ENCODE data around the gene EXOC3L1.

The EXOC3L1 gene, protein sequence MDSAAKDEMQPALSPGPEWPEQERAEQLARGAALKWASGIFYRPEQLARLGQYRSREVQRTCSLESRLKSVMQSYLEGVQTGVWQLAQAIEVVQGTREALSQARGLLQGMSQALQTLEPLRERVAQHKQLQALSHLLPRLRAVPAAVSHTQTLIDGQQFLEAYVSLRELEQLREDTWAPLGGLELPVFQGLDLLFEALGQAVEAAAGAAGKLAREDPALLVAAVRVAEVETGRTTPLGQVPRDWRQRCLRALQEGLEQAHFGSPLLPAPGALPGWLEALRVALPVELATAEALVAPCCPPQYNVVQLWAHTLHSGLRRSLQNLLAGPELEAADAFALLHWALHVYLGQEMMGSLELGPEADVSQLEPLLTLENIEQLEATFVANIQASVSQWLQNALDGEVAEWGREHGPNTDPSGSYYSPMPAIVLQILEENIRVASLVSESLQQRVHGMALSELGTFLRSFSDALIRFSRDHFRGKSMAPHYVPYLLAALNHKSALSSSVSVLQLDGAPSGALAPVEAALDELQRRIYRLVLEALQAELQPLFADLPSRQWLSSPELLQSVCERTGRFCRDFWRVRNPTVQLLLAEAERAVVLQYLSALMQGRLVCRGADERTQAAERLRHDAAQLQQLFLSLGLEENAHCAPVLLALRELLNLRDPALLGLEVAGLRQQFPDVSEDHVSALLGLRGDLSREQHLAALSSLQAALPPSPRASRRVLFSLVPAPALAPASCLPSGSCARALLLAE

DNA sequence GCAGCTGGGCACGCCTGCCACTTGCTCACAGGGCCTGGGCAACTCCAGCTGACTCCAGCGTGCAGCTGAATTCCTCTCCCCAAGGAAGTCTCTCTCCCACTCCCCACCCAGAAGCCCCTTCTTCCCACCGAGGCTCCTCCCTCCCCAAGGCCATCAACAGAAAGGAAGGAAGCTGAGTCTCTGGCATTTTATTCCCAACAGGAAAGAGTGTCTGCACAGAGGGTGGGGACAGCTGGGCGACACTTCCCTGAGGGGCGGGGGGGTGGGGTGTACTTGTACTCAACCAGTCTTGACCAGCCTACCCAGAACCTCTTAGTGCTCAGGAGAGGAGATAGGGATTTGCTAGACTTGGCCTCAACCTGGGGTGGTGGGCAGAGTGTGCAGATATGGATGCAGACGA, at the start of gene EXOC3L1:
Gene EXOC3L1, minus strand, starts transcription at position 96 of the 400 bp plus-strand sequence. CDS start 460 bp downstream, outside the sequence.
- no peak for DNase-seq (ENCODE audit: low read depth, low spot score)
- TF ChIP-seq, protein P1, sequence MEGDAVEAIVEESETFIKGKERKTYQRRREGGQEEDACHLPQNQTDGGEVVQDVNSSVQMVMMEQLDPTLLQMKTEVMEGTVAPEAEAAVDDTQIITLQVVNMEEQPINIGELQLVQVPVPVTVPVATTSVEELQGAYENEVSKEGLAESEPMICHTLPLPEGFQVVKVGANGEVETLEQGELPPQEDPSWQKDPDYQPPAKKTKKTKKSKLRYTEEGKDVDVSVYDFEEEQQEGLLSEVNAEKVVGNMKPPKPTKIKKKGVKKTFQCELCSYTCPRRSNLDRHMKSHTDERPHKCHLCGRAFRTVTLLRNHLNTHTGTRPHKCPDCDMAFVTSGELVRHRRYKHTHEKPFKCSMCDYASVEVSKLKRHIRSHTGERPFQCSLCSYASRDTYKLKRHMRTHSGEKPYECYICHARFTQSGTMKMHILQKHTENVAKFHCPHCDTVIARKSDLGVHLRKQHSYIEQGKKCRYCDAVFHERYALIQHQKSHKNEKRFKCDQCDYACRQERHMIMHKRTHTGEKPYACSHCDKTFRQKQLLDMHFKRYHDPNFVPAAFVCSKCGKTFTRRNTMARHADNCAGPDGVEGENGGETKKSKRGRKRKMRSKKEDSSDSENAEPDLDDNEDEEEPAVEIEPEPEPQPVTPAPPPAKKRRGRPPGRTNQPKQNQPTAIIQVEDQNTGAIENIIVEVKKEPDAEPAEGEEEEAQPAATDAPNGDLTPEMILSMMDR (IDR thresholded peaks at IDR 0.05; ENCODE audit: insufficient read depth, low read length, missing control alignments): no peak
- POLR2A ChIA-PET: no interaction called here
- H3K4me3 ChIP-seq (ENCODE audit: low read depth, low read length): no peak within 1 kb of the TSS
- CTCF ChIA-PET: interaction anchor here (2.1 to 10.2 kb wide), 4 partner anchors 8 to 238 kb away, joined by 5 to 128 read pairs (median 52); no protein-coding TSS in a partner anchor

DNA sequence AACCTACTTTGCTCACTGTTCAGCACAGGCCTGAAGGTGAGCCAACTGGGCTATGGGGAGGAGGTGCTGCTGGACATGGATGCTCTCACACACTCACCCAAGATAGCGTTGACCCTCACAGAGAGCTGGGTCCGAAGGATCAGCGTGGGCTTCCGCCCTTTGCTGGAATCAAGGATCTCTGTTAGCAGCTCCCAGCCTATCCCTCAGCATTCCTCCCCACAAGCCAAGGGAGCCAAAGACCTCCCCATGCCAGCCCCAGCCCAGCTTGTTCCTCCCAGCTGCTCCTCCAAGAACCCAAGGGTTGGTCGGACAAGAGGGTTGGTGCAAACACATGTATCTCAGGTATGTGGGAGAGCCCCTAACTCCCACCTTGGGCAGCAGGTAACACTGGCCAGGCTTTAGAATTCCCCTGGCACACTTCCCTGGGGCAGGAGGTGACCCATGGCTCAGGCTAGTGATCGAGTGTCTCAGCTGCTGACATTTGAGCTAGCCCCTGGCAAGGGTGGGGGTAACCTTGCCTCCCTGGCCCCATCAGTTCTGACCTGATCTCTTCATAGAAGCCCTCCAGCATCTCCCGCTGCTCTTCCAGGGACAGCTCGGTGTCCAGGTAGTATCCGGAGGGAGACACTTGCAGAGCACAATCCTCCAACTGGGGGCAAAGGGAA, 49.0 kb upstream of the EXOC3L1 start:
- POLR2A ChIA-PET: interaction anchor here (0.5 to 3.2 kb wide), 3 partner anchors 9 to 15 kb away, joined by 3 to 20 read pairs (median 6); partner anchors contain the start of genes FHOD1 and TMEM208
- CTCF ChIA-PET: interaction anchor here (0.9 to 1.1 kb wide), 4 partner anchors 9 to 344 kb away, joined by 3 to 4 read pairs (median 3); partner anchors contain the start of genes FHOD1 and TMEM208
- H3K4me3 ChIP-seq (ENCODE audit: low read depth, low read length): no peak overlapping the region
- TF ChIP-seq, protein P1 (IDR thresholded peaks at IDR 0.05; ENCODE audit: insufficient read depth, low read length, missing control alignments): no peak
- no peak for DNase-seq (ENCODE audit: low read depth, low spot score)

DNA sequence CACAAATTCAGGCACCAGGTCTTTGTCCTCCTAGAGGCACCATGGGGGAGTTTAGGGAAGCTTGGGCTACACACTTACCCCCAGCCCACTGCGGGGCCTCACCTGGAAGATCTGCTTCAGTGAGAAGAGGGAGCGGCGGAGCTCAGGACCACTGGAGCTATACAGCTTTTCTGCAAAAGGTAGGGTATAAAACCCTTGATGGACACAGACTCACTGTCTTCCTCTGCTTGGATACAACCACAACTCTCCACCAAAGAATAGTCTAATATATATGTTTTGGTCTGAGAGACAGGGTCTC, 48.3 kb upstream of the EXOC3L1 start:
- TF ChIP-seq, protein P1 (IDR thresholded peaks at IDR 0.05; ENCODE audit: insufficient read depth, low read length, missing control alignments): no peak
- POLR2A ChIA-PET: interaction anchor here (0.5 to 3.2 kb wide), 3 partner anchors 10 to 14 kb away, joined by 3 to 20 read pairs (median 6); partner anchors contain the start of genes FHOD1 and TMEM208
- CTCF ChIA-PET: interaction anchor here (0.9 to 1.1 kb wide), 4 partner anchors 10 to 343 kb away, joined by 3 to 4 read pairs (median 3); partner anchors contain the start of genes FHOD1 and TMEM208
- DNase-seq (ENCODE audit: low read depth, low spot score): no peak
- no peak overlapping the region for H3K4me3 ChIP-seq (ENCODE audit: low read depth, low read length)

DNA sequence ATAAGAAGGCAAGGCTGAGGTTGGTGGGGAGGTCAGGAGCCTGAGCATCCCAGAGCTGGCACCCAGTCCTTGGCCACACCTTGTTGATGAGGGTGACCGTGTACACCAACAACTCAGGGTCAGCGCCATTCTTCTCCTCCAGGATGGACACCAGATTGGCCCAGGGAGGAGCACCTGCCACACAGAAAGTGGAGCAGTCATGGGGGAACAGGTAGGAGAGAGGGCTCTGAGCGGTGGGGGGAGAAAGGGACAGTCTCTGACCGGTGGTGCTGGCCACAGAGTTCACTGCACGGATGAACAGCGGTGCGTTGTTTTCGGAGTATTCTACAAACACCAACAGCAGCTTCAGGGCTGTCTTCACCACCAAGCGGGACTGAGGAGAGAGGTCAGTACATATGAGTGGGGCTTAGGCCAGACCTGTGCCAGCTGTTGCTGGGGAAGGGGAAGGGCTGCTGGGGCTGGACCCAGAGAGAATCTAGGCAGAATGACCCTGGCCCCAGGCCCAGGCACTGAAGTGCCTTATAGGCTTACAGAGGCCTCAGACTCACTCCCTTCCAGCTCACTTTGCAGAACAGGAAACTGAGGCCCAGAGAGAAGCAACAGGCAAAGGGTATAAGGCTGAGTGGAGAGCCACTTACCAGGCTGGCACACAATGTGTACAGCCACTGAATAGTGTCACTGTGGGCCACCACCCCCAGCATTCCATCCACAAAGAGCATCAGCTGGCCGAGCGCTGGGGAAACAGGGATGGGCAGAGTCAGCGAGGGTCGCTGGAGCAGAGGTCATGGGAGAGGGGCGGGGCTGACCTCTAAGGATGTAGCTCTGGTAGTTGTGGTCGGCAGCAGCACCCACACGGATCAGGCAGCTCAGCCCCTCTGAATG, 47.7 kb upstream of the EXOC3L1 start:
- H3K4me3 ChIP-seq (ENCODE audit: low read depth, low read length): no peak overlapping the region
- no peak for DNase-seq (ENCODE audit: low read depth, low spot score)
- TF ChIP-seq, protein P1 (IDR thresholded peaks at IDR 0.05; ENCODE audit: insufficient read depth, low read length, missing control alignments): no peak
- ChIA-PET CTCF (no interaction called here), POLR2A (interaction anchor here (1.6 to 3.2 kb wide), 2 partner anchors 9 to 10 kb away, joined by 6 to 20 read pairs; partner anchors contain the start of genes FHOD1 and TMEM208)

DNA sequence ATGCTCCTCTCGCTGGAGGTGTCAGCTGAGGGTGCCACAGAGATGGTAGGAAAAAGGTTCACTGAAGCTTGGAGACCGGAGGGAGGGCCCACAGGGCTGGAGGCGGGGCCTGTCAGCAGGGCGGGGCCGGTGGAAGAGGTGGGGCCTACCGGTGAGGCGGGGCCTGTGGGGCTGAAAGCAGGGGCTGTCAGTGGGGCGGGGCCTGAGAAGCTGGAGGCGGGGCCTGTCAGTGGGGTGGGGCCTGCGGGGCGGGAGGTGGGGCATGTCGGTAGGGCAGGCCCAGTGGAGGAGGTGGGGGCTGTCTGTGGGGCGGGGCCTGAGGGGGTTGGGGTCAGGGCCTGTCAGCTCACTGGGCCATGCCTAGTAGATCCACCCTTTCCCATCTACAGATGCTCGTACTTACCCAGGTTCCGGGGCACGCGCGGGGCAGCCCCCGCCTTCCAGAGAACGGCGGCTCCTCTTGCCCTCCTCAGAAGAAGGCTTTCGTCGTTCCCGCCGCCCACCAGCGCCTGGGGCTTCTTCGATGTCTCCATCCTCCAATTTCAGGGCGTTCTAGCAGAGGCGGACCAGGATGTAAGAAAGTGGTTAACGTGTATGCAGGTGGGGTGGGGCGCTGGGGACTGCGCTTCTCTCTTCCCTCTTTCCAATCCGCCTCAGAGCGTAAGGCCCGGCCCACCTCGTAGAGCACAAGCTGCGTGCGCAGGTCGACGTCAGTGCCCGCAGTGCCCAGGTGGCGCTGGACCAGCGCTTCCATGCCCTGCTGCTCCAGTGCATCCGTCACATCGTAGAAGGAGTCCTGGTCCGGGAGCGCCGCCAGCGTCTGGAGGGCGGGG, 46.8 kb upstream of the EXOC3L1 start:
- TF ChIP-seq, protein P1 (IDR thresholded peaks at IDR 0.05; ENCODE audit: insufficient read depth, low read length, missing control alignments): no peak
- DNase-seq (ENCODE audit: low read depth, low spot score): no peak
- POLR2A ChIA-PET: interaction anchor here (0.7 to 3.2 kb wide), 2 partner anchors 8 to 9 kb away, joined by 3 to 20 read pairs; partner anchors contain the start of gene TMEM208
- no peak overlapping the region for H3K4me3 ChIP-seq (ENCODE audit: low read depth, low read length)
- CTCF ChIA-PET: interaction anchor here (1.0 to 1.5 kb wide), 2 partner anchors 11 to 26 kb away, joined by 3 read pairs; no protein-coding TSS in a partner anchor

All from AG04449 (cell line).